SIG-M5 treated with dmso at 0.1 percent for 504 hours (cell line): ENCODE results near the gene RPP30.
"Not testable (repeated sequence)": the region's sequence is repeated elsewhere in the genome, so short reads cannot be mapped to it uniquely, and the experiment has no call there.

Experiments used
- DNase-seq: peaks from one replicate; lab custom pipeline; 2025; ENCODE audit not compliant: unreplicated experiment; lab: John Stamatoyannopoulos, UW

The RPP30 gene

DNA sequence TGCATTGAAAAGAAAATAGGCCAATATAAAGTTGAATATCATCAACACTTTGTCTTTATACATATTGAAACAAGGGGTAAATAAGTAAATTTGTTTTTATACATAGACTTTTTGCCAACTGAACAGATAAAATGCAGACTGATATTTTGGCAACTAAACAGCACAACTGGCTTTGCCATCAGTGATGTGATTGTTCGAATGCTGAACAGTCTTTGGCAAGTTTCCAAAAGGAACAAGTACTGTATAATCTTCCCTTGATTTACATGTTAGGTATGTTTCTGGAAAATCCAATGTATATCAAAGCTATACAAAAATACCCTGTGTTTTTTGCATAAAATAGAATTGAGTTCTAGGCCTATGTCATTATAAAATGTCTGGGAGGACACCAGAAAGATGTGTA is 67.3 kb downstream of the RPP30 start:
- DNase-seq = no peak

DNA sequence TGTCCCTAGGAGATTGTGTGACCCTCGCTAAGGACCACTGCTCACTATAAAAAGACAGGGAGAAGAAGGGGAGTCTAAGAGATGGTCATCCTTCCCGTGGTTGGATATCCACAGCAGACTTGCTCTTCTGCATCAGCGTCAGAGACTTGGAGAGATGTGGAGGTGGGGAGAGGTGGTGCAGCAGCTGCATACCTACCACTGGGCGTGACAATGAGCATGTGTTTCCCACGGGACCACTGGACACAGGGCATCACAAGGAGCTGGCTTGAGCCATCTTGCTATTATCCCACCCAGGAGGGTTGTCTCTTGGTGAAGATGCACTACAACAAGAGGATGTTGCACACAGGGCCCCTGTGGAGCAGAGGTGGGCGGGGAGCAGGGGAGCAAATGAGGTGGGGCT is 67.9 kb downstream of the RPP30 start:
- DNase-seq = no peak

DNA sequence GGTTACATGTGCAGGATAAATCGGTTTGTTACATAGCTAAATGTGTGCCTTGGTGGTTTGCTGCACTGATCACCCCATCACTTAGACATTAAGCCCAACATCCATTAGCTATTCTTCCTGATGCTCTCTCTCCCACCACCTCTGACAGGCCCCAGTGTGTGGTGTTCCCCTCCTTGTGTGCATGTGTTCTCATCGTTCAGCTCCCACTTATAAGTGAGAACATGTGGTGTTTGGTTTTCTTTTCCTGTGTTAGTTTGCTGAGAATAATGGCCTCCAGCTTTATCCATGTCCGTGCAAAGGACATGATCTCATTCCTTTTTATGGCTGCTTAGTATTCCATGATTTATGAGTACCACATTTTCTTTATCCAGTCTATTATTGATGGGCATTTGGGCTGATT is 71.2 kb downstream of the RPP30 start:
- not testable (repeated sequence) for DNase-seq

- DNase-seq = no peak
Measured at GRCh38 chr10:90944749-90945148, 73.0 kb downstream of the RPP30 start.

- no peak for DNase-seq
Measured at GRCh38 chr10:90945491-90946070, 73.8 kb downstream of the RPP30 start.

DNA sequence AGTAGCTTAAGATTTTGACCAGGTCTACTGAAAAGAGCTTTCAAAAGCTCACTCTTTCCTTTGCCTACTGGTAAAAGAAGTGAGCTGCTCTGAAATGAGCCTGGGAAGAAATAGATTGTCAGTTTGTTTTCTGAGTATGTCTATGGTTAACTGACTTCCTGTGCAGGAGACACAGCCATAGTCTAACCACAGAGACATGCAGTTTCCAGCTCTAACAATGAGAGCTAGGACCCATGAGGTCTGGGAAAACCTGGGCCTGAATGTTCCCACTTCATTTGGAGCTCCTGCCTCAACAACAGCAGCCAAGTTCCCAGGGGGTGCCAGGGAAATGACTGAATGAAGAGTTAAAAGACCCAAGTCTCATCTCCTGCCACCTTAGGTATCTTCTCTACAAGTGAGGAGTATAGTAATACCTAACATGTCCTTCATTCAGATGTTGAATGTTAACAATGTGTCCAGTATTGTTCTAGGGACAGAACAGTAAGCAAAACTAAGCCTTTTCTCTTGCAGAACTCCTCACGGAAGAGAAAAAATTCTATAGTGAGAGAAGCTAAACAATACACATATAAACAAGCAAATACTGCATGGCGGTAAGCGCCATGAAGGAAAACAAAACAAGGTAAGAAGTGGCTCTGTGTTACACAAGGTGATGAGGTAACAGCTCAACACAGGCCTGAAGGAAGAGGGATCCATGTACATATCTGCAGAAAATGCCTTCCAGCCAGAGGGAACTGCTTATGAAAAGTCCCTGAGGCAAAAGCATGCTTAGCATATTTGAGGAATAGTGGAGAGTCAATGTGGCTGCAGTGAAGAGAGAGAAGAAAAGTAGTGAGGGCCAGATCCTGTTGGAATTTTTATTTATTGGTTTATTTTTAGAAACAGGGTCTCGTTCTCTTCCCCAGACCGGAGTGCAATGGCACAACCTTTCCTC is 75.5 kb downstream of the RPP30 start:
- no peak for DNase-seq
